GM21717 (cell line): ENCODE data around the gene ASB10.

Experiments
- ATAC-seq: cut with Tn5 transposase; IDR thresholded peaks from one replicate; pipeline ENCODE4 v1.9.1; 2021; ENCODE audit warnings: mild to moderate bottlenecking, moderate library complexity; ENCODE audit not compliant: unreplicated experiment

The ASB10 gene

GRCh38 chr7:151211155-151211772 is 24.2 kb upstream of the ASB10 start:
- ATAC-seq: no peak

DNA sequence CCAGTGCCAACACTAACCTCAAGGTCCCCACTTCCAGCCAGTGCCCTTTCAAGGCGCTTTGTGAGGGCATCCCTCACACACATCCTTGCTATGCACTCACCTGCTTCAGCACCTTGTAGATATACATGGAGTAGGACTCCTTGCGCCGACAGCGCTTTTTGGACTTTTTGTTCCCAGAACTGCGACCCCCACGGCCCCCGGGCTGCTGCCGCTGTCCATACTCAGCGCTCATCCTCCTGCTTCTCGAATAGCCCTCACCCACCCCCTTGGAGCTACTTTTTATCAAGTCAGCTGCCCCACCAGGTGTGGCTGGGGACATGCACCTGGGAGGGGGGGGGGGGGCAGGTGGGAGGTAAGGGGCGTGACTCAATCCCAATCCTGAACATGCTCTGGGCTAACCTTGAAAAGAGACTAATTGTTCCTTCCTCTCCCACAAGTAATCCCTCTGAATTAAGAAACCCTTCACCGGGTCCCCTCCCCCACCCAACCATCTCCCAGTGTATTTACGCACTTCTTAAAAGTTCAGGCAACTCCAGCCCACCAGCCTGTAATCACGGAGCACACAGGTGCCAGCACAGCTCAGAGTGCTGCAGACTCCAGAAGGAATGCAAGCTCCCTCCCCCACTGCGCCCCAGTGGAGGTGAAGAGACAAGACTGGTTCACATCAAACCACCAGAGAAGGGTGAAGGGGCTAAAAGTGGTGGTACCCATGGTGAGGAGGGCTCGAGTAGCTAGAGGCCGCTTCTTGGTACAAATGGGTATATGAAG is 23.2 kb upstream of the ASB10 start, which contains the start of gene H2BK1:
Gene H2BK1, minus strand, starts transcription at position 402 of the 768 bp plus-strand sequence. Its CDS starts 170 bp downstream, at position 232.
- ATAC-seq: no peak

DNA sequence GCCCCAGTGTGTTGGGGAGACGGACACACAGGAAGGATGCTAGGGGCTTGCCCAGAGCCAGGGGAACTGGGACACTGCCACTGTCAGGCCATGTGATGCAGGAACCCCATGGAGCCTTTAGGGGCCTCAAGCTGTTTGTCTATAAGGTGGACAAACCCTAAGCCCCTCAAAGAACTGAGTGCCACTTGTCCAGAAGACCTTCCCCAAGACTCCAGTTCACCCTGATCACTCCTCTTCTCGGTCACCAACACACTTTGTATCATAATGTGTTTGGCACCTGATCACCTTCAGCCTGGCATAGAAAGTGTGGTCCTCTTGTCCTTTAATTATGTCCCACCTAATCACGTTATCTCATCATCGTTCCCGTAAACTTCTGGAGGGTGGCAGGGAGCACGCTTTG is 22.5 kb upstream of the ASB10 start:
- no peak for ATAC-seq

GRCh38 chr7:151208253-151208862 is 21.3 kb upstream of the ASB10 start:
- no peak for ATAC-seq

DNA sequence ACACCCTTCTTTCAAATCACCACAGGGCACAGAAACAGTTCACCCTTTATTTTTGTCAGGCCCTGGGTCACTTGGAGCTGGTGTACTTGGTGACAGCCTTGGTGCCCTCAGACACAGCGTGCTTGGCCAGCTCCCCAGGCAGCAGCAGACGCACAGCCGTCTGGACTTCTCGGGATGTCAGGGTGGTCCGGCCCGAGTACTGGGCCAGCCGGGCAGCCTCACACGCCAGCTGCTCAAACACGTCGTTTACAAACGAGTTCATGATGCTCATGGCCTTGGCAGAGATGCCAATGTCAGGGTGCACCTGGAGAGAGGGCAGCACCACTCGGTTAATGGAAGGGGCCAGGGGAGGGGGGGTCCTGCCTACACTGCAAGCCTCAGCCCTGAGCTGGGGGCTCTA is 20.8 kb upstream of the ASB10 start:
- no peak for ATAC-seq

- ATAC-seq: no peak
Observed at GRCh38 chr7:151207315-151207714, 20.3 kb upstream of the ASB10 start.

DNA sequence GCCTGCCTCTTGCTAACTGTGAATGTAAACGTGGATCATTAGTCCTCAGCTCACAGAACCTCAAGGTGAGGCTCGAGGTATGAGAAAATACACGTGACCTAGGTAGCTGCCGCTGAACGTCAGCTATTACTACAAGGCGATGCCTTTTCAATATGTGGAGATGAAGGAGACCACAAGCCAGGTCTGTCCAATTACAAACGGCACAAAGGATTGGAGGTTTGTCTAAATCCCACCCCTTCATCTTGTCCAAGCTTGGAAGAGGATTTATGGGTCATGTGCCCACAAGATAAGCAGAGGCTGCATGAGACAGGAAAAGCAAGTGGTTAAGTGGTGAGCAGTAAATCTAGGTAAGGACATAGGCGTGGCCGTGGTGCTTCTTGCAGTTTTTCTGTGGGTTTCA is 19.9 kb upstream of the ASB10 start:
- ATAC-seq: no peak

DNA sequence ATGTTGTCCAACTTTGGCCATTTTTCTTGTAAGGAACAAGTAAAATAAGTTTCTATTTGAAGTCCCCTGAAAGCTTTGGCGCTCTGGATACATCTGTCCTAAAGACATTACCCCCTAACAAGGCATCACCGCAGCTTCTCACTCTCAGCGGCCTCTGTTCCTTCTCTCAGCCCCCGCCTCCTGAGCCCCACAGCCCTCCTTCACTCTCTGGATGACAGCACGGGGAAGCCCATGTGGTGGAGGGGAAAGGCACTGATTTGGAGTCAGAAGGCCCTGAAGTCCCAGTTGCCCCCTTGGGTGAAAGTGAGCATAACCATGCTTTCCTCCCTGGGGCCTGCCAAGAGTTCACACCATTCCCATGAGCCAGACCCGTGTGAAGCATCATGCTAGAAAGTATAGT is 18.7 kb upstream of the ASB10 start:
- no peak for ATAC-seq

DNA sequence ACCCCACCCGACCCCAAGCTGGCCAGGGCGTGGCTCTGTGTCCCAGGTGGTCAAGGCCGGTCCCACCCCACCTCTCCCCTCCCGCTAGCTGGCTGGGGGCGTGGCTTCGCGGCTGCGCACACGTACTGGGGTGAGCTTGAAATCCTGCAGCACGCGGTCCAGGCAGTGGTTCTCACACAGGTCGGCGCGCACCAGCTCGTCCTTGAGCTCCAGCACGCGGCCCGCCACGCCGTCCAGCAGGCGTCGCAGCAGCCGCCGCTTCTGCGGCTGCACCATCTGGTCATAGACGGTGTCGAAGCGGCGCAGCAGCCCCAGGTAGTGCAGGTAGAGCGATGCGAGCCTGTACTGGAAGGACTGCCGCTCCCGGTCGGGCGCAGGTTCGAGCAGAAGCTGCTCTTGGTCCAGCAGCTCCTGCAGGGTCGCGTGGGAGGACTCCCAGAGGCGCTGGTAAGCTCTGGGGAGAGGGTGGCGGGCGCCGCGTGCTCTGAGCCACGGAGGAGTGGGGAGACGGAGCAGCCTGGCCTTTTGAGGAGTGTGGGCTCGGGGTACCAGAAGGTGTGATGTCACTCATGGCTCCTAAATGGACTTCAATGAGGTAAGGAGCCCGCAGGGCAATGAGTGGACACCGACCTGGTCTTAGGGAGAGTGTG is 17.5 kb upstream of the ASB10 start:
- ATAC-seq: no peak

DNA sequence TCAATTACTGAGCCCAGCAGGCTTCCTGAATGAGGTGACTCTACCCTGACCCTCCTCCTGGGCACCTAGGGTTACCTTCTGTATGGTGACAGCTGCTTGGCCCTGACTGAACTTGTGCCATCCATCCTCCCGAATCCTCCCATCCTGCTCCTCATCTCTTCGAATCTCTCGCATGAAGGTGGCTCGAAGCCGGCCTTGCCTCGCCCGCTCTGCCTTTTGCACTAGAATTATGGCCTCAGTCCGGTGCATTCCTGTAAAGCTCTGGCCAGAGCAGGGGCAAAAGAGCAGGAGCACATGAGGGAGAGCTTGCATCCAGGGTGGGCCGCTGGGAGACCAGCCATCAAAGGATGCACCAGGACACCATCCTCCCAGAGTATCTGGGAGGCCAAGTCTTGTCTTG is 15.8 kb upstream of the ASB10 start:
- no peak for ATAC-seq

DNA sequence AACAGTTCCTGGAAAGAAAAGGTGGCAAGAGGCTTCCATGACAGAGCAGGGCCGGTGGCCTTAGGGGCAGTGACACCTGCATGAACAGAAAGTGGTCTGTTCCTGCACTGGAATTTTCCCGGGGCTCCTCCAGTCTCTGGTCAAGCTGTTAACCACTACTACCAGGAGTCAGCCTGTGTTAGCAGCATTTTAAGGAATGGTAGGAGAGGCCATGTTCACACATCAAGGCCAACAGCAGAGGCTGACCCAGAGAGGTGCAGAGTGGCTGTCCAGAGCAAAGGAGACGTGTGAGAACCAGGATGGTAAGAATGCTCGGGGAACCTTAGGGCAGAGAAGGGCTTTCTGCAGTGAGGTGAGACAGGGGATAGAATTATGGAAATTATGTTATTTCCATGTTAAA is 14.7 kb upstream of the ASB10 start:
- ATAC-seq: no peak

DNA sequence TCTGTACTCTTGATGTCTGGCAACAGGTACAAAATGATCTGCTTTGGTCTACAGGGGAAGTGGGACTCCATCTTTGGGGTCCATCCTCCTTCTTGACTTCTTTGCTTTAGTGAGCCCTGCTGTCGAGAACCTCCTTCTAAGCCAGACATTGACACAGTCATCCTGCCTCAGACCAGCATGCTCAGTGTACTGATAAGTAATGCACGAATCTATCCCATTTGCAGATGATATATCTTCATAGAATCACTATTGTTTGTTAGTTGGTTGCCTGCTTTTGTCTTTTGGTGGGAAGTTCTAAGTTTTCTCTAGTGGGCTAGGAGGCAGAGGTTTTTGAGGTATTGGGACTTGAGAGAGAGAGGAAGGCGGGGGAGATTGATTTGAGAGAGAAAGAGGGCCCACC is 14.3 kb upstream of the ASB10 start:
- ATAC-seq: no peak

GRCh38 chr7:151198945-151199848 is 12.1 kb upstream of the ASB10 start:
- ATAC-seq: no peak

DNA sequence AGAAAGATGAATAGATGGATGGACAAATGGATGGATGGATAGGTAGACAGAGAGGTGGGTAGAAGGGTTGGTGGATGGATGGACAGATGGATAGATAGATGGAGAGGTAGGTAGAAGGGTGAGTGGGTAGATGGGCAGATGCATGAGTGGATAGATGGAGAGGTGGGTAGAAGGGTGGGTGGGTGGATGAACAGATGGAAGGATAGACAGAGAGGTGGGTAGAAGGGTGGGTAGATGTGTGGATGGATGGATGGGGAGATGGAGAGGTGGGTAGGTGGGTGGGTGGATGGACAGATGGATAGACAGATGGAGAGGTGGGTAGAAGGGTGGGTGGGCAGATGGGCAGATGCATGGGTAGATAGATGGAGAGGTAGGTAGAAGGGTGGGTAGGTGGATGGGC is 10.9 kb upstream of the ASB10 start:
- ATAC-seq: no peak

DNA sequence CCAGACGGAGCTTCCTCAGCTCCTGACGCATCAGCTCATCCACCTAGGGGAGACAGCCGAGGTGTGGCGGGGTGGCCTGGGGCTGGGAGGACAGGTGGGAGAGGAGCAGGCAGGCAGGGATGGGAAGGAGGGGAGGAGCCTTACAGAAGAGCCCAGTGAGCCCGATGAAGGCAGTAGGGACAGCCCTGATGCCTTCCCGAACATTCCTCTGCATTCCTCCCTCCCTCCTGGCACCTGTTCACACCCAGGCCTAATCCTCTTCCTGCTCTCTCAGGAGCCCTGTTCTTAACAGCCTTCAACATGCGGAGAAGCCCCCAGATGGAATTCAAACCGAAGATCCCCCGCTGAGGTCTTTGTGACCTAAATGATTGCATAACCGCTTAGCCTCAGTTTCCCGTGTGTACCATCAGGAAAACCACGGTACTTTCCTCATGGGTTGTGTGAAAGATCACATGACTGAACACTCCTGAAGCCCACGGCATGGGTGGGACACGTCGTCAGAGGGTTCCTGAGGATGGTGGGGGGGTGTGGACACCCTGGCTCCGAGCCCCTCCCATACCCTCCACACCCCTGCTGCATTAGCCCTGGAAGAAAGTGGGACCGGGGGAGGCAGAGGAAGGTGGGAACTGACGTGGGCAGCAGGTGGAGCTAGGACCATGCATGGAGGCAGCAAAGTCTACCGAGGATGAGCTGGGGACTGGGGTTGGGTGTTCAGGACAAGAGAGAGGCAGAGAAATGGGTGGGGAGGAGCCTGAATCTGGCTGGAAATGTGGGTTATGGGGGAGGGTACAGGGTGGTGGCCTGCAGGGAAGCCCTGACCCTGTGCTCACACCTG is 8.8 kb upstream of the ASB10 start:
- no peak for ATAC-seq

DNA sequence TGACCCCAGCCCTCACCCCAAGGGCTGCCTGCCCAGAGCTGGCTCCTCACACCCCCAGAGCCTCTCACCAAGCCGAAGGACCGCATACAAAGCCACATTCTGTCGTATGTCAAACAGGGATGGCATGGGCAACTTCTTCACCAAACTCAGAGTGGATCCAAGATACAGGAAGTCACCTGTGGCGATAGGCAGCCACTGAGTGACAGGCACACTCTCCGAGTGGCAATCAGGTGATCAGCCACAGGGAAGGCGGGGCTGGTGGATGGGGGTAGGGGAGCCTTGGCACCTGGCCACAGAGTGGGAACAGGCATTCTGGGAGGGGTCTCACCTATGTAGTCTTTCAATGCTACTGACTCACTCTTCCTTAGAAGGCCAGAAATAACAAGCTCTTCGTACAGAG is 7.1 kb upstream of the ASB10 start:
- ATAC-seq: no peak

DNA sequence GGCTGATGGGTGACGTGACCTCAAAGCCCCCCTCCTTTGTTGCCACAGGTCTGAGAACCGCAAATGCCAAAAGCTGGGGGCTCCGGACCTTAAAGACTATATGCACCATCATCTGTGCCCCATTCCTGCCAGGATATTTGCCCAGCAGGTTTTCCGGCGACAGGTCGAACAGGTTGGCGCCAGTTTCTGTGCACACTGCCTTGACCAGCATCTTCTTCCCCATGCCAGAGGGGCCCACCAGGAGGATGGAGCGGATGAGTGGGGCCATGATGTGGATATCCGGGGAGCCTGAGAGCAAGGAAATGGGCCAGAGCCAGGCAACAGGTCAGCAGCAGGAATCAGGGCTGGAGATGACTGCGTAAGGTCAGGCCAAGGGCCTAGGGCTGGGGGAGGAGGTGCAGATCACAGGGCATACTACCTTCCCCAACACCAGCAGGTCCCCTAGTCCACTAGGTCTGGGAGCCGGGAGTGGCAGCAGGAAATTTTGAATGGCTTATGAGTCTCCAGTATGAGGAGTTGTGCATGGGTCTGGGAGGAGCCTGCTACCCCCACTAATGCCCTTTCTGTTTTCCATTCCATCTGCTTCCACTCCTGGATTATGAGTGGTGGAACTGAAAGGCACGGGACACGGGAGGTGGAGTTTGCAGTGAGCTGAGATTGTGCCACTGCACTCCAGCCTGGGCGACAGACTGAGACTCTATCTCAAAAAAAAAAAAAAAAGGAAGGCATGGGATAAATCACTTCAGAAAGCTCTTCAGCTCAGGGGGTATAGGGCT is 6.3 kb upstream of the ASB10 start:
- ATAC-seq: no peak

- ATAC-seq: no peak
Observed at GRCh38 chr7:151192002-151192539, 5.0 kb upstream of the ASB10 start.

- no peak for ATAC-seq
Observed at GRCh38 chr7:151191544-151191943, 4.5 kb upstream of the ASB10 start.
